Neuronal stem cell (in vitro differentiated cells): ENCODE results near the gene SORCS3.
"Not testable (repeated sequence)": the region's sequence is repeated elsewhere in the genome, so short reads cannot be mapped to it uniquely, and the experiment has no call there.

ENCODE experiments used
- DNase-seq: peaks from one replicate; pipeline ENCODE4 v3.0.0-alpha.2; 2013; ENCODE audit warnings: low spot score
- H2AFZ ChIP-seq: one replicate; pipeline ENCODE4 v1.6.1; 2013; ENCODE audit warnings: mild to moderate bottlenecking, low read length, inconsistent platforms
- H2AK5ac ChIP-seq: 2 replicates; pipeline ENCODE4 v1.6.1; 2013; ENCODE audit warnings: low read depth, mild to moderate bottlenecking, inconsistent platforms, low read length, moderate library complexity, mixed read lengths
- H2BK120ac ChIP-seq: 2 replicates; pipeline ENCODE4 v1.6.1; 2013; ENCODE audit warnings: low read depth, mild to moderate bottlenecking, inconsistent platforms, low read length, moderate library complexity, mixed read lengths
- H2BK12ac ChIP-seq: one replicate; pipeline ENCODE4 v1.6.1; 2013; ENCODE audit warnings: low read length, inconsistent platforms
- H2BK15ac ChIP-seq: 2 replicates; pipeline ENCODE4 v1.6.1; 2013; ENCODE audit warnings: mild to moderate bottlenecking, low read length, inconsistent platforms, mixed read lengths
- H2BK5ac ChIP-seq: one replicate; pipeline ENCODE4 v1.6.1; 2013; ENCODE audit warnings: inconsistent platforms, mild to moderate bottlenecking, low read length, moderate library complexity
- H3K14ac ChIP-seq: one replicate; pipeline ENCODE4 v1.6.1; 2013; ENCODE audit warnings: low read length, inconsistent platforms
- H3K18ac ChIP-seq: 2 replicates; pipeline ENCODE4 v1.6.1; 2013; ENCODE audit warnings: low read length, inconsistent platforms
- H3K23ac ChIP-seq: 2 replicates; pipeline ENCODE4 v1.6.1; 2013; ENCODE audit warnings: low read depth, mild to moderate bottlenecking, mixed read lengths, low read length, inconsistent platforms; ENCODE audit not compliant: poor library complexity
- H3K27ac ChIP-seq: replicated peaks from 3 replicates; pipeline ENCODE4 v1.5.1; 2013; ENCODE audit warnings: low read length, inconsistent platforms
- H3K27me3 ChIP-seq, 3 experiments: 2 replicates each; pipeline ENCODE4 v1.6.1; 2013; ENCODE audit warnings: low read length in 3 of 3, mild to moderate bottlenecking in 2 of 3, inconsistent platforms in 1 of 3, low read depth in 1 of 3, mixed read lengths in 1 of 3, moderate library complexity in 1 of 3; ENCODE audit not compliant: control insufficient read depth in 3 of 3, insufficient read depth in 3 of 3
- H3K36me3 ChIP-seq, 2 donors: replicated peaks in 1 of 2; 2 replicates each; pipeline ENCODE4 v1.6.1; 2013; ENCODE audit warnings: low read length in 2 of 2; ENCODE audit not compliant: control insufficient read depth in 2 of 2, insufficient read depth in 2 of 2
- H3K4ac ChIP-seq: 2 replicates; pipeline ENCODE4 v1.6.1; 2013; ENCODE audit warnings: inconsistent platforms, mild to moderate bottlenecking, low read length, moderate library complexity
- H3K4me1 ChIP-seq, 2 donors: 1 replicate in 1 of 2; 2 replicates in 1 of 2; pipeline ENCODE4 v1.6.1; 2013; ENCODE audit warnings: low read length in 2 of 2, low read depth in 1 of 2; ENCODE audit not compliant: control insufficient read depth in 2 of 2, insufficient read depth in 1 of 2
- H3K4me2 ChIP-seq: one replicate; pipeline ENCODE4 v1.6.1; 2013; ENCODE audit warnings: mild to moderate bottlenecking, low read length, inconsistent platforms; ENCODE audit not compliant: insufficient read depth, poor library complexity, severe bottlenecking
- H3K4me3 ChIP-seq, 2 donors: 2 replicates each; pipeline ENCODE4 v1.5.1; 2013; ENCODE audit warnings: low read length in 2 of 2, mild to moderate bottlenecking in 2 of 2, inconsistent platforms in 1 of 2, moderate library complexity in 1 of 2
- H3K79me1 ChIP-seq: one replicate; pipeline ENCODE4 v1.6.1; 2013; ENCODE audit warnings: low read depth, mild to moderate bottlenecking, inconsistent platforms, low read length, moderate library complexity
- H3K9ac ChIP-seq: one replicate; pipeline ENCODE4 v1.6.1; 2013; ENCODE audit warnings: mild to moderate bottlenecking, low read depth, low read length, inconsistent platforms; ENCODE audit not compliant: poor library complexity
- H3K9me3 ChIP-seq, 2 donors: replicated peaks in 1 of 2; 2 replicates each; pipeline versions ENCODE3 to v1.6.1; 2013; ENCODE audit warnings: low read length in 2 of 2, mild to moderate bottlenecking in 2 of 2, inconsistent platforms in 1 of 2, low read depth in 1 of 2, mixed read lengths in 1 of 2, moderate library complexity in 1 of 2; ENCODE audit not compliant: control insufficient read depth in 2 of 2, insufficient read depth in 1 of 2
- H4K8ac ChIP-seq: one replicate; pipeline ENCODE4 v1.6.1; 2013; ENCODE audit warnings: low read depth, mild to moderate bottlenecking, inconsistent platforms, low read length, moderate library complexity
- H4K91ac ChIP-seq: one replicate; pipeline ENCODE4 v1.6.1; 2013; ENCODE audit warnings: low read length, low read depth, mild to moderate bottlenecking, inconsistent platforms; ENCODE audit not compliant: poor library complexity
- WGBS, 2 donors: extraction: QIAGEN DNeasy Blood & Tissue Kit; methylation state at CpG; one replicate each; pipeline ENCODE4 v1.1.7; 2013; ENCODE audit warnings: missing lambda C conversion rate in 2 of 2, mixed read lengths in 1 of 2; ENCODE audit not compliant: insufficient read length in 2 of 2, insufficient replicate concordance in 1 of 2; ENCODE audit errors: extremely low coverage in 2 of 2; 5-methylcytosine and 5-hydroxymethylcytosine counted together

The SORCS3 gene

DNA sequence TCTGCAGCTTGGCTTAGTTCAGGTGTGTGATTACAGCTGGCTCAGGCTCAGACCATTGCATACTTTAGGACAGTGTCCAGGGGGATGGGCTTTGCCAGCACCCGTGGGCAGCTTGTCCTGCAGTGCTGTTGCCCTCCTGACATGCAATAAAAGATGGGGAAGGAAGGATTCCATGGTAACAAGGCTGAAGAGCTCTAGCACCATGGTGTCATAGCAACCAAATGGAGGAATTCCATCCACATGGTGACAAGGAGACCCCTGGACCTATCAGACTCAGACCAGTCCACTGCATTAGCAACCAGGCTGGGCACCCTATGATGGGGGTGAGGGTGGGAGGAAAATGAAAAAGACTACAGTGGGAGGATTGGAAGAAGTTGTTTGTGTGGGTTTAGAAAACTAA, 49.9 kb downstream of the SORCS3 start:
- Histone ChIP-seq H2BK5ac (no peak overlapping the region), H2AK5ac (no peak overlapping the region), H2AFZ (no peak overlapping the region), H3K4me1 (no peaks in the 10 kb centered on the region), H3K9ac (no peak overlapping the region), H3K14ac (no peak overlapping the region), H3K18ac (no peak overlapping the region), H2BK12ac (no peak overlapping the region), H3K79me1 (no peaks in the 10 kb centered on the region), H4K8ac (no peak overlapping the region), H3K36me3 (no peaks in the 10 kb centered on the region), H3K4me2 (no peak overlapping the region), H3K4ac (no peak overlapping the region), H4K91ac (no peak overlapping the region), H3K9me3 (no peaks in the 10 kb centered on the region), H2BK15ac (no peak overlapping the region), H3K27ac (no peak overlapping the region), H3K23ac (no peak overlapping the region), H3K4me3 (no peak overlapping the region), H3K27me3 (no peaks in the 10 kb centered on the region), H2BK120ac (no peak overlapping the region)
- no CpG with 5 or more reads among the region's 1 CpG for WGBS, 2 donors
- no peak for DNase-seq

DNA sequence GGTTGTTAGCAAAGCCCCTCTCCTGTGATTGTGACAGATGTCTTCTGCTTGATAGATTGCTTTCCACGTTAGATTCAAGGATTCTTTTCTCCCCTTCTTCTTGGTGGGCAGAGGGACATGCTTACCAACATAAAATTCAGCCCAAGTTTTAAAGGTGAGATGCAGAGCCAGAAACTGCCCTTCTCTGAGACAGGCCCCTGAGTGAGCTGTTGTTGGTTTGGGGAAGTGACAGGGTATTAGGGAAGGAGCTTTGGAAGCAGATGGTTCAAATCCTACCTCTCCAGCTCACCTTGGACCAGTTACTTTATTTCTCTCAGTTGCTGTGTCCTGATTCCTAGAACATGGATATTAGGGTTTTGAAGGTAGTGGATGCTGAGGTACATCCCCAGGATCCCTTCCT, 53.0 kb downstream of the SORCS3 start:
- Histone ChIP-seq H3K4me1 (no peaks in the 10 kb centered on the region), H3K18ac (no peak overlapping the region), H2BK15ac (no peak overlapping the region), H3K4me3 (no peak overlapping the region), H3K27me3 (no peaks in the 10 kb centered on the region), H3K79me1 (no peaks in the 10 kb centered on the region), H4K8ac (no peak overlapping the region), H3K27ac (no peak overlapping the region), H2AFZ (no peak overlapping the region), H2AK5ac (no peak overlapping the region), H2BK12ac (no peak overlapping the region), H3K36me3 (no peaks in the 10 kb centered on the region), H3K23ac (no peak overlapping the region), H3K9me3 (no peaks in the 10 kb centered on the region), H3K9ac (no peak overlapping the region), H3K14ac (no peak overlapping the region), H2BK120ac (no peak overlapping the region), H3K4me2 (no peak overlapping the region), H4K91ac (no peak overlapping the region), H3K4ac (no peak overlapping the region), H2BK5ac (no peak overlapping the region)
- DNase-seq, result no peak
- no CpG with 5 or more reads among the region's 1 CpG for WGBS, 2 donors

DNA sequence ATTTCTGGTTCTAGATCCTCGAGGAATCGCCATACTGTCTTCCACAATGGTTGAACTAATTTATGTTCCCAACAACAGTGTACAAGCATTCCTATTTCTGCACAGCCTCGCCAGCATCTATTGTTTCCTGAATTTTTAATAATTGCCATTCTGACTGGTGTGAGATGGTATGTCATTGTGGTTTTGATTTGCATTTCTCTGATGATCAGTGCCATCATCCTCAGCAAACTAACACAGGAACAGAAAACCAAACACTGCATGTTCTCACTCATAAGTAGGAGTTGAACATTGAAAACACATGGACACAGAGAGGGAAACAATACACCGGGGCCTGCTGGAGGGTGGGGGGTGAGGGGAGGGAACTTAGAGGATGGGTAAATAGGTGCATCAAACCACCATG, 62.2 kb downstream of the SORCS3 start:
- H2AFZ ChIP-seq, H3K36me3 ChIP-seq, H2AK5ac ChIP-seq, DNase-seq, H4K91ac ChIP-seq, H3K4me2 ChIP-seq, H2BK120ac ChIP-seq, H3K4me1 ChIP-seq, H3K79me1 ChIP-seq, H3K9ac ChIP-seq, H3K14ac ChIP-seq, H3K27me3 ChIP-seq, H3K4me3 ChIP-seq, H4K8ac ChIP-seq, H3K27ac ChIP-seq, H2BK5ac ChIP-seq, H2BK15ac ChIP-seq, H3K23ac ChIP-seq, H3K18ac ChIP-seq, H3K9me3 ChIP-seq, H2BK12ac ChIP-seq, H3K4ac ChIP-seq: not testable (repeated sequence)
- WGBS, 2 donors, result no CpG with 5 or more reads among the region's 4 CpGs

DNA sequence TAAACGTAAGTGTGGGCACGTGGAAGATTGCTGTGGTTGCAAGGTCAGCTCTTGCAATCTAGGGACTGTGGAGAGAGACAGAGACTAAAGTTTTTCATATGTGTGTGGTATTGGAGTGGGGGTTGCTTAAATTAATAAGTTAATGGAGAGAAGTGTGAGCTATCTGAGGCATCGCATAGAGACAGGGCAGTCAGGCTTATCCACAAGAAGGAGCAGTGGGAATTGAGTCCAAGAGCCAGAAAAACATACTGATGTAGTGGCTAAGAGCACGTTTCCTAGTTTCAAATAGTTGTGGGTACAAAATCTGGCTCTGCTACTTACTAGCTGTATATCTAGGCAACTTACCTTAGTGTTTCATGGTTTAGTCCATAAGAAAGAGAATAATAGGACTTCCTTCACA, 65.8 kb downstream of the SORCS3 start:
- Histone ChIP-seq H3K4ac (no peak overlapping the region), H2BK15ac (no peak overlapping the region), H4K91ac (no peak overlapping the region), H3K4me3 (no peak overlapping the region), H3K4me2 (no peak overlapping the region), H2AK5ac (no peak overlapping the region), H2BK120ac (no peak overlapping the region), H3K23ac (no peak overlapping the region), H2AFZ (no peak overlapping the region), H2BK12ac (no peak overlapping the region), H3K4me1 (no peaks in the 10 kb centered on the region), H3K27me3 (no peaks in the 10 kb centered on the region), H3K36me3 (no peaks in the 10 kb centered on the region), H3K14ac (no peak overlapping the region), H2BK5ac (no peak overlapping the region), H3K18ac (no peak overlapping the region), H3K9me3 (no peaks in the 10 kb centered on the region), H3K79me1 (no peaks in the 10 kb centered on the region), H4K8ac (no peak overlapping the region), H3K27ac (no peak overlapping the region), H3K9ac (no peak overlapping the region)
- DNase-seq, result no peak
- no CpG with 5 or more reads among the region's 4 CpGs for WGBS, 2 donors
